ENCODE measurements around the gene CD160. TPM values are rescaled to one million over a fixed set of nuclear protein-coding genes. Genes with fewer than 3 reads are reported as not detected.

The CD160 gene
- total RNA-seq, 1 donor from 2014 or later = not detected

- H3K27ac Mint-ChIP-seq (ENCODE audit: unreplicated experiment) = no peak overlapping the region
These were observed 67.0 kb downstream of the CD160 start for GRCh38 chr1:145786271-145786670.

DNA sequence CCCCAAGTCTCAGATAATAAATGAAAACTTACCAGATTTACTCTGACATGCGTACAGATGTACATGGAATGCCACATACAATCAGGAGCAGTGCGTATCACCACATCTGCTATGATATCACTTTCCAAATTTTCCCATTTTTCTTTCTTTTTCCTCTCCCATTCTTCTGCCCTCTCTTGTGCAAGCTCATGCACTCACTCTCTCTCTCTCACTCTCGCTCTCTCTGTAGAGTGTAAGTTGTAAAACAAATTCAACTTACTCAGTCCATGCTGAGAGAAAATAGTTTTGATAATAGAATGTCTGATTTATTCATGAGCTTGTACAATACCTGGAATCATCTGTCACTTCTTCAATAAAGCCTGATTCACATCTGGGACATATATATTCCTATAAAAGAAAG, 69.3 kb downstream of the CD160 start:
- Mint-ChIP-seq H3K4me3 (ENCODE audit: unreplicated experiment) (no peak overlapping the region), H3K27me3 (ENCODE audit: unreplicated experiment) (no peaks in the 10 kb centered on the region), H3K9me3 (ENCODE audit: unreplicated experiment) (no peaks in the 10 kb centered on the region), H3K4me1 (ENCODE audit: unreplicated experiment) (peaks cover 18% of the 10 kb centered on the region), H3K36me3 (ENCODE audit: unreplicated experiment) (peaks cover 20% of the 10 kb centered on the region), H3K27ac (ENCODE audit: unreplicated experiment) (no peak overlapping the region)
- TF ChIP-seq, protein P1, sequence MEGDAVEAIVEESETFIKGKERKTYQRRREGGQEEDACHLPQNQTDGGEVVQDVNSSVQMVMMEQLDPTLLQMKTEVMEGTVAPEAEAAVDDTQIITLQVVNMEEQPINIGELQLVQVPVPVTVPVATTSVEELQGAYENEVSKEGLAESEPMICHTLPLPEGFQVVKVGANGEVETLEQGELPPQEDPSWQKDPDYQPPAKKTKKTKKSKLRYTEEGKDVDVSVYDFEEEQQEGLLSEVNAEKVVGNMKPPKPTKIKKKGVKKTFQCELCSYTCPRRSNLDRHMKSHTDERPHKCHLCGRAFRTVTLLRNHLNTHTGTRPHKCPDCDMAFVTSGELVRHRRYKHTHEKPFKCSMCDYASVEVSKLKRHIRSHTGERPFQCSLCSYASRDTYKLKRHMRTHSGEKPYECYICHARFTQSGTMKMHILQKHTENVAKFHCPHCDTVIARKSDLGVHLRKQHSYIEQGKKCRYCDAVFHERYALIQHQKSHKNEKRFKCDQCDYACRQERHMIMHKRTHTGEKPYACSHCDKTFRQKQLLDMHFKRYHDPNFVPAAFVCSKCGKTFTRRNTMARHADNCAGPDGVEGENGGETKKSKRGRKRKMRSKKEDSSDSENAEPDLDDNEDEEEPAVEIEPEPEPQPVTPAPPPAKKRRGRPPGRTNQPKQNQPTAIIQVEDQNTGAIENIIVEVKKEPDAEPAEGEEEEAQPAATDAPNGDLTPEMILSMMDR (IDR thresholded peaks at IDR 0.05) = no peak
- no peak for DNase-seq (ENCODE audit: extremely low spot score, unreplicated experiment)

More at GRCh38 chr1:145786271-145786670, 67.0 kb downstream of the CD160 start:
- H3K4me3 Mint-ChIP-seq (ENCODE audit: unreplicated experiment) = no peak overlapping the region
- TF ChIP-seq, protein P1 (IDR thresholded peaks at IDR 0.05) = no peak
- no peaks in the 10 kb centered on the region for H3K9me3 Mint-ChIP-seq (ENCODE audit: unreplicated experiment)
- DNase-seq (ENCODE audit: extremely low spot score, unreplicated experiment) = no peak
- H3K4me1 Mint-ChIP-seq (ENCODE audit: unreplicated experiment) = peaks cover 34% of the 10 kb centered on the region
- H3K36me3 Mint-ChIP-seq (ENCODE audit: unreplicated experiment) = peaks cover 16% of the 10 kb centered on the region
- H3K27me3 Mint-ChIP-seq (ENCODE audit: unreplicated experiment) = no peaks in the 10 kb centered on the region

Other genes starting within 250 kb of the CD160 start
- 22.9 and 24.4 TPM in 2 replicates for gene GPR89A, start 111.5 kb upstream of the CD160 start, total RNA-seq
- 0.31 and 0.40 TPM in 2 replicates for gene PDZK1, start 12.1 kb upstream of the CD160 start, total RNA-seq
- 15.9 and 16.6 TPM in 2 replicates for gene RNF115, start 104.6 kb downstream of the CD160 start, total RNA-seq
- gene POLR3C, start 104.7 kb downstream of the CD160 start, total RNA-seq = 33.4 and 37.0 TPM in 2 replicates
- gene NUDT17, start 126.1 kb downstream of the CD160 start, total RNA-seq = 2.4 and 4.3 TPM in 2 replicates
- 47.0 and 48.7 TPM in 2 replicates for gene PIAS3, start 139.6 kb downstream of the CD160 start, total RNA-seq
- not detected in 2 replicates for gene ANKRD35, start 166.4 kb downstream of the CD160 start, total RNA-seq
- 34.4 and 40.3 TPM in 2 replicates for gene ITGA10, start 190.6 kb downstream of the CD160 start, total RNA-seq
- gene PEX11B, start 199.2 kb downstream of the CD160 start, total RNA-seq = 29.8 and 36.5 TPM in 2 replicates
- gene RBM8A, start 208.0 kb downstream of the CD160 start, total RNA-seq = 108 and 114 TPM in 2 replicates
- gene LIX1L, start 238.5 kb downstream of the CD160 start, total RNA-seq = 52.2 and 54.0 TPM in 2 replicates
- 1.1 and 1.2 TPM in 2 replicates for gene ANKRD34A, start 245.1 kb downstream of the CD160 start, total RNA-seq
- gene POLR3GL, start 245.2 kb downstream of the CD160 start, total RNA-seq = 21.7 and 22.4 TPM in 2 replicates

Data from osteocyte (in vitro differentiated cells).